Measurements from ENCODE around the gene TSPAN4. TPM values are rescaled to one million over a fixed set of nuclear protein-coding genes. Genes with fewer than 3 reads are reported as not detected.

The TSPAN4 gene
- total RNA-seq, 2 experiments from 2014 or later = 4.4 to 4.5 TPM

DNA sequence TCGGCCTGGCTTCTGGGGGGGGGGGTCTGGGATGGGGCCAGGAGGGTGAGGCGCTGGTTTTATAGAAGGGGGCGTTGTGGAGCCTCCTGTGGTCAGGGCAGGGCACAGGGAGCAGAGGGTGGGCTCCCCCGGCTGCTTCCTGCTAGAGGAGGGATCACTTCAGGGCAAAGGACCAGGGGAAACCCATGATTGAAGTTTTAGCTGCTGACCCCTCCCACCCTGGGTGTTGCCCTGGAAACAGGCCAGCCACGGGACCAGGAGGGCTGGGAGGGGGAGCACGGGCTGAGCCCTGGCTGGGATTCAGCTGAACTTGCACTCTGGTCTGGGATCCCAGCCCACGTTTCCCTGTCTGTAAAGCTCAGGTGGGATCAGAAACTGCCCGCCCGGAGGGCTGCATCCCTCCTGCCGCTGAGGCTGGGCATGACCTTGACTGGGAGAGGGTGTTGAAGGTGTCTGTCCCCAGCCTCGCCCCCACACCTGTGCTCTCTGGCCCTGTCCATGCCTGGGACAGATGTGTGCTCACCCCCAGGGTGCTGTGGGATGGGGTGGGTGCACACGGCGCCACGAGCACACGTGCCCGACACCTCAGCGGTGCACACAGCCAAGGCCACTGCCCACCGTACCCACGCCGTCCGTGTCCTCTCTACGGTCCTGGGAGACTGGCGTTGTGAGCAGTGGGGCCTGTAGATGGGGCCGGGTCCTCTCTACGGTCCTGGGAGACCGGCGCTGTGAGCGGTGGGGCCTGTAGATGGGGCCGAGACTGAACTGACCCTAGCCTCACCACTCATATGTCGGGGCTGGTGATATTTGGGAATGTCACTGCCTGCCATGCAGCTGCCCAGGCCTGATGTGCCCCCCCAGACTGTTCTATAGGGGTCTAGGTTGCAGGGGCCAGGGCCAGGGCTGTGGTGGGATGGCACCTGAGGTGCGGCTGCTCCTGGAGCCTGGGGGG, 2.3 kb downstream of the TSPAN4 start:
- DNase-seq = no peak
- Mint-ChIP-seq H3K36me3 (ENCODE audit: low read depth) (peaks cover 5% of the 10 kb centered on the region), H3K9me3 (no peaks in the 10 kb centered on the region), H3K4me1 (peaks cover 30% of the 10 kb centered on the region), H3K4me3 (no peak overlapping the region), H3K27me3 (peaks cover 8% of the 10 kb centered on the region), H3K27ac (no peak overlapping the region)
- ChIA-PET CTCF (no interaction called here), POLR2A (no interaction called here)

DNA sequence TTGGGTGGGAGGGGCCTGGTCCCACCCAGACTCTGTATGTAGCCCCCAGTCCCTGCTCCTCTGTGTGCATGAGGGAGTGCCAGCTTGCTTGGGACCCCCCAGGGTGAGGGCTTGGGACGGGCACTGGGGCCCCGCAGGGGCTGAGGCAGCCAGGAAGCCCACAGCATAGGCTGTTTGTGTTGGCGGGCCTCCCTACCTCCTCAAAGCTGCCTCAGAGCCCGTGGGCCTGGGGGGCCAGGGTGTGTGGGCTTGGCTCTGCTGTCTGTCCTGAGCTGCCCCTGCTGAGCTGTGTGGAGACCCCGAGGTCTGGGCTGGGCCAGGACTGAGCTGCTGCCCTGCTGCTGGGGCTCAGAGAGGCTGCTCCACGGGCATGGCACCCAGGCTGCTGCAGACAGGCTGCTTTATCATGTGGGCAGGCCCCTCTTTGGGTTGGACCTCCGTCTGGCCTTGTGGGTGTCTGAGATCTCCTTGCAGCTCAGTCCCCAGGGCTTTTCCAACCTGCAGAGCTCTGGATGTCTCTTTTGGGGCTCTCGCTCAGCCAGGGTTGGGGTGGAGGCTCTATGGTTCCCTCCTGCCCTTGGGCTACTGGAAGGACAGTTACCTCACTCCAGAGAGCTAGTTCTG, 3.3 kb downstream of the TSPAN4 start:
- no peak for DNase-seq
- CTCF ChIA-PET = no interaction called here
- Mint-ChIP-seq H3K27ac (no peak overlapping the region), H3K9me3 (no peaks in the 10 kb centered on the region), H3K4me1 (peaks cover 20% of the 10 kb centered on the region), H3K36me3 (ENCODE audit: low read depth) (no peaks in the 10 kb centered on the region), H3K27me3 (peaks cover 8% of the 10 kb centered on the region), H3K4me3 (no peak overlapping the region)
- POLR2A ChIA-PET = no interaction called here

DNA sequence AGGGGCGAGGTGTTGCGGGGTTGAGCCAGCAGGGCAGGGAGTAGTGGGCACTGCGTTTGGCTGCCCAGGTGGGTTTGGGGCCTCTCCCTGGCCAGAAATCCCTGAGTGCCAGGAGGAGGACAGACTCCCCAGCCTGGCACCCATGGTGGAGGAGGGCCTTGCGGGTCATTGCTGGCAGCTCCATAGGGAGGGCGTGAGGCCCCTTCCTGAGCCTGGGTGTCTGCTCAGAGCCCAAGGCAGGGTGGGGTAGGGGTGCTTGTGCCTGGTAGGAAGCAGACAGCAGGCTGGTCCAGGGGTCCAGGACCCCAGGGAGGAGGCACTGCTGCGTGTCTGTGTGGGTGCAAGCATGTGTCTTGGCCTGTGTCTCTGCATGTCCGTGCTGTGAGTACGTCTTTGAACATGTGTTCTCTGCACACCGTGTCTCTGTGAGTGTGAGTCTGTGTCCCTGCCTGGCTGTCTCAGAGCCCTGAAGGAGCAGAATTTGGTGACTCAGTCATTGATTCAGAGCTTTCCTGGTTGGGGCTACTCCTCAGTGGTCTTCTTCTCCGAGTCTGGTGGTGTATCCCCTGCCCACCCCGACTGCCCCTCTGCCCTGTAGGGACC, 3.9 kb downstream of the TSPAN4 start:
- Mint-ChIP-seq H3K27me3 (peaks cover 11% of the 10 kb centered on the region), H3K9me3 (no peaks in the 10 kb centered on the region), H3K4me1 (peaks cover 14% of the 10 kb centered on the region), H3K4me3 (no peak overlapping the region), H3K36me3 (ENCODE audit: low read depth) (no peaks in the 10 kb centered on the region), H3K27ac (no peak overlapping the region)
- DNase-seq = no peak
- CTCF ChIA-PET = no interaction called here
- POLR2A ChIA-PET = no interaction called here

DNA sequence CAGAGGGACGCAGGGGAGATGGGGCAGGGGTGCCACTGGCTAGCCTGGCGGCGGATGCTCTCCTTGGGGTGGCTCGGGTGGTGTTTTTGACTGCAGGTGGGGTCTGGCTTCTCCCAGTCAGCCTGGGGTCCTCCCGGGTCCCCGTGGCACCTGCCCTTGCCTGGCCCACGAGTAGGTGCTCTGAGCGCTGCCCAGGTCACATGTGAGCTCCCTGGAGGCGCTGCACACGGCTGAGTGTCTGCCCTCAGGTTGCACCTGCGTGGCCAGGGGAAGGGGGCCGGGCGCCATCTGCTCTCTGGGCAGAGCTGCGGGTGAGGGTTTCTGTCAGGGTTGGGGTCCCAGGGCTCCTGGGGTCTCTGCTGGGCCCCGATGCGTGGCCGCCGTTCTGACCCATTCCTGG, 5.2 kb downstream of the TSPAN4 start:
- ChIA-PET POLR2A (interaction anchor here (0.9 to 1.3 kb wide), 2 partner anchors 29 to 203 kb away, joined by 3 to 4 read pairs; partner anchors contain the start of gene PNPLA2), CTCF (interaction anchor here (0.8 to 2.2 kb wide), 5 partner anchors 10 to 205 kb away, joined by 3 to 10 read pairs (median 5); no protein-coding TSS in a partner anchor)
- DNase-seq = no peak
- Mint-ChIP-seq H3K4me1 (peaks cover 14% of the 10 kb centered on the region), H3K9me3 (no peaks in the 10 kb centered on the region), H3K27me3 (peaks cover 11% of the 10 kb centered on the region), H3K36me3 (ENCODE audit: low read depth) (no peaks in the 10 kb centered on the region), H3K4me3 (no peak overlapping the region), H3K27ac (no peak overlapping the region)

DNA sequence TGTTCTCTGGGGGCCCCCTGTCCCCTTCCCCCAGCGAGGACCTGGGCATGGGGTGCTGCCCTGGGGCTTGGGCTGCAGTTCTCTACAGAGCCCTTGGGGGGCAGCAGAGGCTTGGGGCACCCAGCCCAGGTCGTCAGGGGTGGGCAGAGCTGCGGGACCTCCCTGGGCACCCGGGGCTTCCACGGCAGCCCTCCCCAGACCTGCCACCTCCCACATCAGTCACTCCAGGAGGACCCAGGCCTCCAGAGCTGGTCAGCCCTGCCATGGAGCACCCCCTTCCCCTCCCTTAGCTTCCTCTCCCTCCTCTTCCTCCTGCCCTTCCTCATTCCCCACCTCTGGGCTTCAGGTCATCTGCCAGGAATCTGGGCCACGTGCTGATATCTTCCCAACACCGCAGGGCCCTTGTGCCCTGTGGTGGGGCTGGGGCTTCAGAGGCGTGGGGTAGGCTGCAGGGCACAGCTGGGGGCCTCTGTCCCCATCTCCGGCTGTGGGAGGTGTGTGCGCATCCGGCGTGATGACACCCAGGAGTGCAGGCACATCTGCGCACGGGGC, 5.8 kb downstream of the TSPAN4 start:
- Mint-ChIP-seq H3K27me3 (peaks cover 11% of the 10 kb centered on the region), H3K36me3 (ENCODE audit: low read depth) (no peaks in the 10 kb centered on the region), H3K4me1 (peaks cover 12% of the 10 kb centered on the region), H3K9me3 (no peaks in the 10 kb centered on the region), H3K4me3 (peak overlapping the region; percentile 21), H3K27ac (no peak overlapping the region)
- DNase-seq = peak; percentile 71
- POLR2A ChIA-PET = interaction anchor here (0.9 to 1.3 kb wide), 2 partner anchors 29 to 202 kb away, joined by 3 to 4 read pairs; partner anchors contain the start of gene PNPLA2
- CTCF ChIA-PET = interaction anchor here (0.8 to 2.2 kb wide), 6 partner anchors 9 to 205 kb away, joined by 3 to 10 read pairs (median 6); no protein-coding TSS in a partner anchor

DNA sequence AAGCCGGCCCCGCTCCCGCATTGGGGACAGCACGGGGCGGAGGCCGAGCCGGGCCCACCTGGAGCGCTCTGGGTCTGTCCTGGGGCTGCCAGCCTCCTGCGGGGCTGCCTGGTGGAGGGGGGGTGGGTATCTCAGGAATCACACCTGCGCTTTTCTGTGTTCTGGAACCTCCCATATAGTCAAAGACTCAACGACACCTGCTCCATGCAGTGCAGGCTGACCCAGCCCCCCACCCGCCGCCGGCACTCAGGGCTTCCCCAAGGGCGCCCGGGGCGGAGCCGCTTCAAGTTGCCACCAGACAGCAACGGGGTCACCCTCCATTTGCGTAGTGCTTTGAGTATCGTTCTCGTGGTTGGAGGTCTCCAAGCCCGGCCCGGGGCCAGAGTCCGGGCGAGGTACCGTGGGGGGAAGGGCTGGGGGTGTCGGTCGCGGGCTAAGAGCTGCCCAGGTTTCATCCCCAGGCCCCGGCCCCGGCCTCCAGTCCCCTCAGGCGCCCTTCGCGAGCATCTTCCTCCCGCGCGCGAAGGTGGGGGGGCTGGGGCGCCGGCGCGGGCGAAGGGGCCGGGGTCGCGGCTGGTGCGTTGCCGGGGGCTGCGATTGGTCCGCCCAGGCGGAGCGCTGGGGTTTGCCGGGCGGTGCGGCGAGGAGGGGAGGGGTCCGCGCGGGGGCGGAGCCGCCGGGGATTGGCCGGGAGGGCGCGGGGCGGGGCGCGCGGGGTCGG, 6.6 kb downstream of the TSPAN4 start:
- Mint-ChIP-seq H3K4me1 (peaks cover 7% of the 10 kb centered on the region), H3K27me3 (peaks cover 11% of the 10 kb centered on the region), H3K36me3 (ENCODE audit: low read depth) (no peaks in the 10 kb centered on the region), H3K9me3 (no peaks in the 10 kb centered on the region), H3K27ac (no peak overlapping the region), H3K4me3 (peak overlapping the region; percentile 53)
- ChIA-PET CTCF (interaction anchor here (0.9 to 2.2 kb wide), 3 partner anchors 8 to 202 kb away, joined by 7 to 10 read pairs (median 8); no protein-coding TSS in a partner anchor), POLR2A (no interaction called here)
- no peak for DNase-seq

DNA sequence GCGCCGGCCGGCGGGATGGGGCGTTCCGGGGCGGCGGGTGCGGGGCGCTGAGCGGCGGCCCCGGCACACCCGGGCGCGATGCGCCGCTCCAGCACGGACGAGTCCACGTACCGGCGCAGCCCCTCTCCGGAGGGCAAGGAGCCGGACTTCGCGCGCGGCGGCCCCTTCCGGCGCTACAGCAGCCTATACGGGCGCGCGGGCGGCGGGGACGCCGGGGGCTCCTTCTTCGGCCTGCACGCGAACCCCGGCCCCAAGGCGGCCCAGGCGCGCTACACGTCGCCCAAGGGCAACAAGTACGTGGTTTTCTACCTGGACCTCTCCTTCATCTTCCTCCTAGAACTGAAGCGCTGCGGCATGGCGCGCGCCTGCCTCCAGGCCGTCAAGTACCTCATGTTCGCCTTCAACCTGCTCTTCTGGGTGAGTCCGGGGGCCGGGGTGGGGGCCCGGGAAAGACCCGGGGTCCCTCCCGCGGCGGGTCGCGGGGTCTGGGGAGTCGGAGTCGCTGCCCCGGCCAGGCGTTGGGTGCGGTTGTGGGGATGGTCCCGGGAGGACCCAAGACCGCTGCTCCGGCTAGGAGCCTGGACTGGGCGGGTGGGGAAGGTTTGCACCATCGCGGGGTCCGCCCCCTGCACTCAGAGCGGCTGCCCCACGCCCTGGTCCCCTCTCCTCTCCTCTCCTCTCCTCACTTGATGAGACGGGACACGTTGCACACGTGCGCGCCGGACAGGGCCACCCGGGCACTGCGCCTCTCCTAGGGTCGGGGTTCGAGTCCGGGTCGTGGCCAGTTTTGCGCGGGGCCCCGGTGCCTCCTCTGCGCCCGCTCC, 7.5 kb downstream of the TSPAN4 start:
- Mint-ChIP-seq H3K9me3 (no peaks in the 10 kb centered on the region), H3K4me1 (peaks cover 7% of the 10 kb centered on the region), H3K4me3 (peak overlapping the region; percentile 50), H3K36me3 (ENCODE audit: low read depth) (no peaks in the 10 kb centered on the region), H3K27me3 (peaks cover 11% of the 10 kb centered on the region), H3K27ac (no peak overlapping the region)
- no peak for DNase-seq
- ChIA-PET CTCF (interaction anchor here (1.4 kb wide), 1 partner anchor 201 kb away, joined by 6 read pairs; no protein-coding TSS in a partner anchor), POLR2A (interaction anchor here (1.6 kb wide), 1 partner anchor 8 kb away, joined by 5 read pairs; the partner anchor contains the start of genes POLR2L and TSPAN4)

DNA sequence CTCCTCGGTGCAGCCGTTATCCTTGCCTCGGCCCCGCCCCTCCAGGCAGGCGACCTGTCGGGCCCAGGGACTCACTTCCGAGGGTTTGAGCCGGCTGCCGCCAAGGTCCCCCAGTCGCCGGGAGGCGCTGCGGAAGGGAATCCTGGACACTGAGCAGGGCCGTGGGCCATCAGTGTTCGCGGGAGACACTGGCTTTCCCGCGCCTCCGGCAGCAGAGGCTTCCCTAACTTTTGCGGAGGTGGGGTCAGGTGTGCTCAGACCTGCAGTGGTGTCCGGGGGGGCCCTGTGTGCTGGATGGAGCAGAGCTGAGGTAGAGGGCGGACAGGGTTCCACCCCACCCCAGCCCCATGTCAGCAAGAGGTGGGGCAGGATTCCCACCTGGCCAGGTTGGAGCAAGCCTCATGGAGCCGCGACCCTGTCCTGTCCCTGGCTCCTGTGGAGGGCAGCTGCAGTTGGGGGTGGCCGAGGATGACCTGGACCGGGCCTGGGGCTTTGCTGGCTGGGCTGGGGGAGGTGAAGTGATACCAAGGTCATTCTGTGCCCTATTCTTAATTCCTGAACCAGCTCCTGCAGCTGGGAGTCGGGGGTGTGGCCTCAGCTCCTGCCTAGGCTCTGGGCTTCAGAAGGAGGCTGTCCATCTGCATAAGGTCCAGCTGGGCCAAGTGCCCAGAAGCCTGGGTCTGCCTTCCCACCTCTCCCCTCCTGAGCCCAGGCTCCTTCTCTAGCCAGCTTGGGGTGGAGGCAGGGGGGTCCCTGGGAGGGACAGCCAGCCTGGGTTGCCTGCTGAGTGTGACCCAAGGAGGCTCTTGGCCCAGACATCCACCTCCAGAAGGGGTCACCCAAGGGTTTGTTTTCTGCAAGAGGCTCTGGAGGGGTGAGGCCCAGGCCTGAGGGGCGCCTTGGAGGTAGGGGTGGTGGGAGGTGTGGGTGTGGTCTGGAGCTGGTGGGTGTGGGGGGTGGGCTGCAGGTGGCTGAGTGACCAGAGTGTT, 8.4 kb downstream of the TSPAN4 start:
- Mint-ChIP-seq H3K4me1 (peaks cover 7% of the 10 kb centered on the region), H3K27me3 (peaks cover 11% of the 10 kb centered on the region), H3K27ac (no peak overlapping the region), H3K9me3 (no peaks in the 10 kb centered on the region), H3K36me3 (ENCODE audit: low read depth) (no peaks in the 10 kb centered on the region), H3K4me3 (no peak overlapping the region)
- POLR2A ChIA-PET = interaction anchor here (0.6 to 1.6 kb wide), 2 partner anchors 9 to 11 kb away, joined by 4 to 5 read pairs; partner anchors contain the start of genes POLR2L and TSPAN4
- no peak for DNase-seq
- CTCF ChIA-PET = interaction anchor here (0.6 to 1.4 kb wide), 3 partner anchors 23 to 200 kb away, joined by 4 to 6 read pairs (median 4); no protein-coding TSS in a partner anchor

DNA sequence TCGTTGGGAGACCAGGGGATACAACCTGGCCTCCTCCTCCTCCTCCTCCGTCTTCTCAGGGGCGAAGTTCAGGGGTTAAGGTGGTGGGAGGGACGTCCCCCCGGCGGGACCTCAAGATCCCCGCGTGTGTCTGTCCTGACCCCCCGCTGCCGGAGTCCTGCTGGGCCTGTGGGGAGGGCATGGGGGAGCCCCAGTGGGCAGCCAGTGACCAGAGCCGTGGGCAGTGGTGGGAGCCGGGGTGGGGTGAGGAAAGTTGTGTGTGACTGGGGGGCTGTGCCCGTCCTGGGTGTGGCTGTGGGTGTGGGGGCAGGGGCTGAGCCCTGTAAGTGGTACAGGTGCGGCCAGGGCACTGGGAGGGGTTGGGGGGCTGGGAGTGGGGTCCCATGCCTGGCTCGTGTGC, 10.1 kb downstream of the TSPAN4 start:
- POLR2A ChIA-PET = no interaction called here

DNA sequence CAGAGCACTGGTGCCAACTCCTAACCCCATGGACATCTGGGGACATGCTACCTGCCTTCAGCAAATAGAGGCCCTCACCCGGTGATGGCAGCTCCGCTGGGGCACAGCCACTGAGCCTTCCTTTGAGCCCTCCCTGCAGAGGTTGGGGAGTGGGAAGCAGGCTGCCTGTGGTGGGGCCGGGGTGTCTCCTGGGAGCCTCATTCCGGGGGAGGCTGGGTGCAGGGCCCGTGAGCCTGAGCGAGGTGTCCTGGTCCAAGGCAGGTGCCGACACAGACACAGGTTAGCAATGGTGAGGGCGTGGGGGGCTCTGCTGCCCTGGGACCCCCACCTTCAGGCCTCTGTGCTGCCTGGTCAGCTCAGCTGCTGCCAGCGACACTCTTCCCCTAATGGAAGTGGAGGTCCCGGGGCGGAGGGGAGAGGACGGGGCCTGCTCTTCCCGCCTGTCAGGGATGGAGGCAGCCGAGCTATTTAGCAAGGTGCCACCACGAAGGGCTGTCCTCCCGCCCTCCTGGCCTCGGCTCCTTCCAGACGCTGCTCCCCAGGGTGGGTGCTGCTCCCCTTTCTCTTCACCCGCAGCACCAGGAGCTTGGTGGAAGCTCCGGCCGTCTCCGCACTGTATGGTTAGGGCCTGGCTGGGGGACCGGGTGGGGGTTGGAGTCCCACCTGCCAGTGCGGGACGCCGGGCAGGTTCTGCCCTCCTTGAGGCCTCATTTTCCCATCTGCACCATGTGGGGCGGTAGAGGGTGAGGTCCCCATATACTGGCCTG, 11.2 kb downstream of the TSPAN4 start:
- POLR2A ChIA-PET = interaction anchor here (1.0 kb wide), 1 partner anchor 11 kb away, joined by 3 read pairs; the partner anchor contains the start of gene TSPAN4
- Mint-ChIP-seq H3K27ac (no peak overlapping the region), H3K4me3 (no peak overlapping the region), H3K4me1 (peaks cover 1% of the 10 kb centered on the region), H3K36me3 (ENCODE audit: low read depth) (no peaks in the 10 kb centered on the region), H3K9me3 (no peaks in the 10 kb centered on the region), H3K27me3 (peaks cover 6% of the 10 kb centered on the region)
- CTCF ChIA-PET = no interaction called here
- DNase-seq = no peak

More for the DNA sequence above, 10.1 kb downstream of the TSPAN4 start:
- CTCF ChIA-PET = no interaction called here
- Mint-ChIP-seq H3K27me3 (peaks cover 11% of the 10 kb centered on the region), H3K9me3 (no peaks in the 10 kb centered on the region), H3K27ac (no peak overlapping the region), H3K4me1 (peaks cover 7% of the 10 kb centered on the region), H3K36me3 (ENCODE audit: low read depth) (no peaks in the 10 kb centered on the region), H3K4me3 (no peak overlapping the region)
- no peak for DNase-seq

Measured in activated CD4-positive, alpha-beta memory T cell treated with anti-CD3 and anti-CD28 coated beads, Interleukin-2, amount 10 ng/mL, durations not matched to agents 7 days and 5 days (primary cell).